ENCODE measurements around the gene EME2.

Gene EME2

DNA sequence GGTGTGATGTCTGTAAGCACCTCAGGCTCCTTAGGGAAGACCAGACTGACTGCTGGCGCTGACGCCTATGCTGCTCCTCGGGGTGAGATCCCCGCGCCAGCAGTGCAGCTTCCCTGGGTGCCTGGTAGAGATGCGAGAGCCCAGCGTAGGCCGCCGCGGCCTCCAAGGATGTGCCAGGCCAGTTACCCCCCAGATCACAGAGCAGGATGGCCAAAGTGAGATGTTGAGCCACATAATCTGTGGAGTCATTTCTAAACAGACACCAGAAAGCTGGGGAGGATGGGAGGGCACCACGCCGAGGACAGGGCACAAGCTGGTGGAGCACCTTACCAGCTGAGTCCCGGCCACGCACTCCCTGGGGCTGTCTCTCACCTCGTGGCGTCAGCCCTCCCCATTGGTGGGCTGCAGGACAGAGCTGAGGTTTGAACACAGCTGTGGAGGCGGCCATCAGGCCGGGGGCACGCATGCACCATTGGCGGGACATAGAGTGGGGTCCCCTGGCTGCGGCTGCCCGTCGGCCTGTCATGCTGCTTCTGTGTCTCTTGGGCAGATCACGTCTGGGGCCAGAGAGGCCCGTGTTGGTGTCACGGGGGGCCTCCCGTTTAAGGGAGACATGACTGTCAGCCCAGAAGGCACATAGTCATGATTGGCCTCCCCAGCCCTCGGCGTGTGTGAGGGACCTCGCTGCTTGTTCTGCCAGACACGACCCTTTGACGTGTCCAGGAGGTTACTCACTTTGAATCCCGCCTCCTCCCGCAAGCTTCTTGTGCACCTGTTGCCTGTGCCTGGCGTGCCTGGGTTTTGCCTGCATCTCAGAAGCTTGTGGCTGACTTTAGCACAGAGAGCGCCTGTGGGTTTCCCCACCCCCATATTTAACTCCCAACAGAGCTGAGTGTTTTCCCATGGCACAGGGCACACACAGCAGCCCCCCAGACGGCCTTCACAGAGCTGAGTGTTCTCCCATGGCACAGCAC is 44.7 kb upstream of the EME2 start:
- Histone ChIP-seq H3K9ac (ENCODE audit: low read length) (no peak overlapping the region), H2BK120ac (ENCODE audit: insufficient read depth, low read length, poor library complexity) (no peak overlapping the region), H2BK5ac (ENCODE audit: low read depth, low read length, poor library complexity) (no peak overlapping the region), H3K9me3 (ENCODE audit: insufficient read depth, low read depth, low read length) (peaks cover 5% of the 10 kb centered on the region), H3K14ac (ENCODE audit: low read length) (no peak overlapping the region), H3K18ac (ENCODE audit: low read length) (no peak overlapping the region), H2AFZ (ENCODE audit: insufficient read depth, low read length, poor library complexity) (no peak overlapping the region), H2AK5ac (ENCODE audit: low read length) (no peak overlapping the region), H3K36me3 (ENCODE audit: control insufficient read depth in 1 of 2, insufficient read depth in 2 of 2, low read length in 2 of 2) (peaks cover 46 to 48% of the 10 kb centered on the region in 2 experiments), H3K79me2 (ENCODE audit: control insufficient read depth, insufficient read depth, low read length, poor library complexity) (no peaks in the 10 kb centered on the region), H3K27ac (ENCODE audit: low read depth, low read length) (no peak overlapping the region), H3K4me1 (ENCODE audit: control insufficient read depth in 1 of 2, insufficient read depth in 2 of 2, low read length in 2 of 2) (peaks cover 0 to 2% of the 10 kb centered on the region in 2 experiments), H4K8ac (ENCODE audit: low read depth, low read length) (no peak overlapping the region), H4K91ac (ENCODE audit: low read depth, low read length) (no peak overlapping the region), H3K79me1 (ENCODE audit: low read length) (no peaks in the 10 kb centered on the region), H3K27me3 (ENCODE audit: insufficient read depth, low read length) (no peaks in the 10 kb centered on the region), H2BK12ac (ENCODE audit: low read length) (no peak overlapping the region), H4K12ac (ENCODE audit: low read depth, low read length) (no peak overlapping the region), H3K4me3 (ENCODE audit: low read depth, low read length) (no peak overlapping the region), H3K4ac (ENCODE audit: low read depth, low read length) (no peak overlapping the region), H3K23ac (ENCODE audit: low read length) (no peak overlapping the region), H3K4me2 (ENCODE audit: low read length) (no peak overlapping the region)
- no CpG with 5 or more reads among the region's 37 CpGs for WGBS (ENCODE audit: extremely low coverage, insufficient coverage, insufficient read length)
- no peak for DNase-seq

DNA sequence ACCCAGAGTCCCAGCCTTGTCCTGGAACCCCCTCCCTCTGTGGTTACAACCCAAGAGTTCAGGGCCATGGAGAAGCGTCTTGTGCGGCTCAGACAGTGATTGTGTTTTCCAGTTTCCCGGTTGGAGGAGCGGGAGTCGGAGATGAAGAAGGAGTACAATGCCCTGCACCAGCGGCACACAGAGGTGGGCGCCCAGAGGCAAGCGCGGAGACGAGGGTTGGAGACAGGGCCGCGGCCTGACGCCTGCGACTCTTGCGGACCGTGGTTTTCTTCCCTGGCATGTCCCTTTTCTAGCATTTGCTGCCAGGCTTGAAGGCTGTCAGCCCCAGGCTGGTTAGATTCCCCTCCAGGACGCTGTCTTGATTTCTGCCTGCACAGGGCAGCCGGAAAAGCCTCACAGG is 43.6 kb upstream of the EME2 start:
- H2BK12ac ChIP-seq (ENCODE audit: low read length): no peak overlapping the region
- H2BK5ac ChIP-seq (ENCODE audit: low read depth, low read length, poor library complexity): no peak overlapping the region
- no peak overlapping the region for H2AK5ac ChIP-seq (ENCODE audit: low read length)
- no peak overlapping the region for H4K12ac ChIP-seq (ENCODE audit: low read depth, low read length)
- H3K4me1 ChIP-seq (ENCODE audit: control insufficient read depth in 1 of 2, insufficient read depth in 2 of 2, low read length in 2 of 2): no peaks in the 10 kb centered on the region
- no peak overlapping the region for H3K18ac ChIP-seq (ENCODE audit: low read length)
- H3K4me3 ChIP-seq (ENCODE audit: low read depth, low read length): no peak overlapping the region
- H3K9me3 ChIP-seq (ENCODE audit: insufficient read depth, low read depth, low read length): peaks cover 7% of the 10 kb centered on the region
- no peak overlapping the region for H2BK120ac ChIP-seq (ENCODE audit: insufficient read depth, low read length, poor library complexity)
- H3K14ac ChIP-seq (ENCODE audit: low read length): no peak overlapping the region
- H3K27ac ChIP-seq (ENCODE audit: low read depth, low read length): no peak overlapping the region
- no peaks in the 10 kb centered on the region for H3K79me2 ChIP-seq (ENCODE audit: control insufficient read depth, insufficient read depth, low read length, poor library complexity)
- WGBS (ENCODE audit: extremely low coverage, insufficient coverage, insufficient read length): no CpG with 5 or more reads among the region's 18 CpGs
- H2AFZ ChIP-seq (ENCODE audit: insufficient read depth, low read length, poor library complexity): no peak overlapping the region
- H4K8ac ChIP-seq (ENCODE audit: low read depth, low read length): no peak overlapping the region
- no peak for DNase-seq
- H4K91ac ChIP-seq (ENCODE audit: low read depth, low read length): no peak overlapping the region
- no peak overlapping the region for H3K9ac ChIP-seq (ENCODE audit: low read length)
- no peak overlapping the region for H3K4ac ChIP-seq (ENCODE audit: low read depth, low read length)
- H3K36me3 ChIP-seq (ENCODE audit: control insufficient read depth in 1 of 2, insufficient read depth in 2 of 2, low read length in 2 of 2): peaks cover 57 to 59% of the 10 kb centered on the region in 2 experiments
- H3K4me2 ChIP-seq (ENCODE audit: low read length): no peak overlapping the region
- H3K23ac ChIP-seq (ENCODE audit: low read length): no peak overlapping the region
- no peaks in the 10 kb centered on the region for H3K79me1 ChIP-seq (ENCODE audit: low read length)
- H3K27me3 ChIP-seq (ENCODE audit: insufficient read depth, low read length): no peaks in the 10 kb centered on the region

- Histone ChIP-seq H3K27ac (ENCODE audit: low read depth, low read length) (no peak overlapping the region), H3K4me3 (ENCODE audit: low read depth, low read length) (no peak overlapping the region), H3K14ac (ENCODE audit: low read length) (no peak overlapping the region), H3K79me1 (ENCODE audit: low read length) (no peaks in the 10 kb centered on the region), H3K4ac (ENCODE audit: low read depth, low read length) (no peak overlapping the region), H3K79me2 (ENCODE audit: control insufficient read depth, insufficient read depth, low read length, poor library complexity) (no peaks in the 10 kb centered on the region), H3K36me3 (ENCODE audit: control insufficient read depth in 1 of 2, insufficient read depth in 2 of 2, low read length in 2 of 2) (peaks cover 57 to 63% of the 10 kb centered on the region in 2 experiments), H2BK5ac (ENCODE audit: low read depth, low read length, poor library complexity) (no peak overlapping the region), H3K23ac (ENCODE audit: low read length) (no peak overlapping the region), H3K4me1 (ENCODE audit: control insufficient read depth in 1 of 2, insufficient read depth in 2 of 2, low read length in 2 of 2) (no peaks in the 10 kb centered on the region), H4K91ac (ENCODE audit: low read depth, low read length) (no peak overlapping the region), H3K27me3 (ENCODE audit: insufficient read depth, low read length) (no peaks in the 10 kb centered on the region), H3K18ac (ENCODE audit: low read length) (no peak overlapping the region), H3K9ac (ENCODE audit: low read length) (no peak overlapping the region), H2AFZ (ENCODE audit: insufficient read depth, low read length, poor library complexity) (no peak overlapping the region), H2BK120ac (ENCODE audit: insufficient read depth, low read length, poor library complexity) (no peak overlapping the region), H3K9me3 (ENCODE audit: insufficient read depth, low read depth, low read length) (peaks cover 5% of the 10 kb centered on the region), H4K12ac (ENCODE audit: low read depth, low read length) (no peak overlapping the region), H3K4me2 (ENCODE audit: low read length) (no peak overlapping the region), H2BK12ac (ENCODE audit: low read length) (no peak overlapping the region), H2AK5ac (ENCODE audit: low read length) (no peak overlapping the region), H4K8ac (ENCODE audit: low read depth, low read length) (no peak overlapping the region)
- no peak for DNase-seq
- no CpG with 5 or more reads among the region's 35 CpGs for WGBS (ENCODE audit: extremely low coverage, insufficient coverage, insufficient read length)
Observed at GRCh38 chr16:1729445-1729844, 43.2 kb upstream of the EME2 start.

DNA sequence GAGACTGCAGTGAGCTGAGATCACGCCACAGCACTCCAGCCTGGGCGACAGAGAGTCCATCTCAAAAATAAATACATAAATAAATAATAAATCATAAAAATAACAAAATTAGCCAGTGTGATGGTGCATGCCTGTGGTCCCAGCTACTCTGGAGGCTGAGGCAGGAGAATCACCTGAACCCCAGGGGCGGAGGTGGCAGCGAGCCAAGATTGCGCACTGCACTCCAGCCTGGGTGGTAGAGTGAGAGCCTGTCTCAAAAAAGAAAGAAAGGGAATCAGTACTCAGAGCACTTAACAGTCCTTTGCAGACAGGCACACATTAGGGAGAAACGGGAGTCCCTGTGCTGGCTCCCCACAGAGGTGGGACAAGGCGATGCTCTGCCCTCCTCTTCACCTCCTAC is 41.5 kb upstream of the EME2 start:
- no peak overlapping the region for H2AFZ ChIP-seq (ENCODE audit: insufficient read depth, low read length, poor library complexity)
- H3K4me2 ChIP-seq (ENCODE audit: low read length): no peak overlapping the region
- H2BK5ac ChIP-seq (ENCODE audit: low read depth, low read length, poor library complexity): no peak overlapping the region
- H2BK120ac ChIP-seq (ENCODE audit: insufficient read depth, low read length, poor library complexity): no peak overlapping the region
- no peak overlapping the region for H2AK5ac ChIP-seq (ENCODE audit: low read length)
- no peak overlapping the region for H2BK12ac ChIP-seq (ENCODE audit: low read length)
- no peak overlapping the region for H3K14ac ChIP-seq (ENCODE audit: low read length)
- H4K91ac ChIP-seq (ENCODE audit: low read depth, low read length): no peak overlapping the region
- H3K27me3 ChIP-seq (ENCODE audit: insufficient read depth, low read length): no peaks in the 10 kb centered on the region
- no peak overlapping the region for H3K4ac ChIP-seq (ENCODE audit: low read depth, low read length)
- no peak overlapping the region for H3K18ac ChIP-seq (ENCODE audit: low read length)
- H3K36me3 ChIP-seq (ENCODE audit: control insufficient read depth in 1 of 2, insufficient read depth in 2 of 2, low read length in 2 of 2): peaks cover 56 to 68% of the 10 kb centered on the region in 2 experiments
- no peaks in the 10 kb centered on the region for H3K79me2 ChIP-seq (ENCODE audit: control insufficient read depth, insufficient read depth, low read length, poor library complexity)
- H4K8ac ChIP-seq (ENCODE audit: low read depth, low read length): no peak overlapping the region
- H3K9ac ChIP-seq (ENCODE audit: low read length): no peak overlapping the region
- H4K12ac ChIP-seq (ENCODE audit: low read depth, low read length): no peak overlapping the region
- peaks cover 19% of the 10 kb centered on the region for H3K9me3 ChIP-seq (ENCODE audit: insufficient read depth, low read depth, low read length)
- no peak overlapping the region for H3K4me3 ChIP-seq (ENCODE audit: low read depth, low read length)
- no peaks in the 10 kb centered on the region for H3K4me1 ChIP-seq (ENCODE audit: control insufficient read depth in 1 of 2, insufficient read depth in 2 of 2, low read length in 2 of 2)
- no peak for DNase-seq
- no peak overlapping the region for H3K27ac ChIP-seq (ENCODE audit: low read depth, low read length)
- no peaks in the 10 kb centered on the region for H3K79me1 ChIP-seq (ENCODE audit: low read length)
- H3K23ac ChIP-seq (ENCODE audit: low read length): no peak overlapping the region
- no CpG with 5 or more reads among the region's 7 CpGs for WGBS (ENCODE audit: extremely low coverage, insufficient coverage, insufficient read length)

All from trophoblast cell (in vitro differentiated cells and primary cell).